HG02610 (cell line): ENCODE results near the gene CXCR4.
"Not testable (repeated sequence)": the region's sequence is repeated elsewhere in the genome, so short reads cannot be mapped to it uniquely, and the experiment has no call there.

ENCODE experiments used
- ATAC-seq: cut with Tn5 transposase; IDR thresholded peaks from one replicate; pipeline ENCODE4 v1.9.1; 2021; ENCODE audit warnings: mild to moderate bottlenecking, moderate library complexity; ENCODE audit not compliant: unreplicated experiment

CXCR4 gene

DNA sequence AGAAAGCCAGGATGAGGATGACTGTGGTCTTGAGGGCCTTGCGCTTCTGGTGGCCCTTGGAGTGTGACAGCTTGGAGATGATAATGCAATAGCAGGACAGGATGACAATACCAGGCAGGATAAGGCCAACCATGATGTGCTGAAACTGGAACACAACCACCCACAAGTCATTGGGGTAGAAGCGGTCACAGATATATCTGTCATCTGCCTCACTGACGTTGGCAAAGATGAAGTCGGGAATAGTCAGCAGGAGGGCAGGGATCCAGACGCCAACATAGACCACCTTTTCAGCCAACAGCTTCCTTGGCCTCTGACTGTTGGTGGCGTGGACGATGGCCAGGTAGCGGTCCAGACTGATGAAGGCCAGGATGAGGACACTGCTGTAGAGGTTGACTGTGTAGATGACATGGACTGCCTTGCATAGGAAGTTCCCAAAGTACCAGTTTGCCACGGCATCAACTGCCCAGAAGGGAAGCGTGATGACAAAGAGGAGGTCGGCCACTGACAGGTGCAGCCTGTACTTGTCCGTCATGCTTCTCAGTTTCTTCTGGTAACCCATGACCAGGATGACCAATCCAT is 2.7 kb downstream of the CXCR4 start:
- no peak for ATAC-seq

DNA sequence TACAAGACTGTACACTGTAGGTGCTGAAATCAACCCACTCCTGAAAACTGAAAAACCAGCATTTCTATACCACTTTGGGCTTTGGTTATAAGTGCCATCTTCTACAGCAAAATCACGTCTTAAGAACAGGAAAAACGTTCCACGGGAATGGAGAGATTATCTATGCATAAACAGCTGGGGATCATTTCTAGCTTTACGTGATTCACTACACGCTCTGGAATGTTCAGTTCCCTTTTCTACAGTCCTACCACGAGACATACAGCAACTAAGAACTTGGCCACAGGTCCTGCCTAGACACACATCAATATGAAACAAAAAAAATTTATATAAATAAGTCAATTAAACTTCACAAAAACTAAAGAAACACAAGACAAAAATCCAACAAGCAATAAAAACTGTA is 3.6 kb downstream of the CXCR4 start:
- no peak for ATAC-seq

DNA sequence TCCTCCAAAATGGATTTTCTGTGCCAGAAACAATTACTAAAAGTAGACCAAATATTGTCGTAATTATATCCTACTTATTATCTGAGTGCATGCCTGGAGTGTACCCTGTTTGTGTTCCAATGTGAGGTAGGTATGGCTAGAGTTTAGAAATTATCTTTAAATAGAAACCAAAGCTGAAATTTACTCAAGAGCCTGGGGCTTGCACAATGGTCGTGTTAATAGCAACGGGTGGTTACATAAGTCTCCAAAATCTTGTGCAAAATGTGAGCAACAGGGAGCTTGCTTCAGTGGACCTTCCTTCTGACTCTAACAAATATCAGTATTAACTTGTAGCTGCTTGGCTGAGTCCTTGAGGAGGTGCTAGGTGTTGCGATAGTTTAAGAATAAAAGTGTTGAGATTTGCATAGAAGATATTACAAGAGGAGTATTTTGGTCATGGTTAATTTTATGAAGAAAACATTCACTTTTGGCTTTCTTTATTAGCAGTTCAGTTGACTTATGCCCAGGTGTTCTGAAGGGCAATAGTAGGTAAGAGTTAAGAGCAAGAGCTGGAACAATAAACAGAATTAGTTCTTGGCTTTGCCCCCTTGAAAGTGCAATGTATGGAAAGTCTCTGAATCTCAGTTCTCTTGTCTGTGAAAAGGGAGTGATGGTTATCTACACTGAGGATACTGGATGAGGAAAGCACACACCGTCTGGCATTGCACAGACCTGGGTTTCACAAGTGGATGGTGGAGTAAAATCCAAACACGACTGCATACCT is 4.6 kb downstream of the CXCR4 start:
- no peak for ATAC-seq

DNA sequence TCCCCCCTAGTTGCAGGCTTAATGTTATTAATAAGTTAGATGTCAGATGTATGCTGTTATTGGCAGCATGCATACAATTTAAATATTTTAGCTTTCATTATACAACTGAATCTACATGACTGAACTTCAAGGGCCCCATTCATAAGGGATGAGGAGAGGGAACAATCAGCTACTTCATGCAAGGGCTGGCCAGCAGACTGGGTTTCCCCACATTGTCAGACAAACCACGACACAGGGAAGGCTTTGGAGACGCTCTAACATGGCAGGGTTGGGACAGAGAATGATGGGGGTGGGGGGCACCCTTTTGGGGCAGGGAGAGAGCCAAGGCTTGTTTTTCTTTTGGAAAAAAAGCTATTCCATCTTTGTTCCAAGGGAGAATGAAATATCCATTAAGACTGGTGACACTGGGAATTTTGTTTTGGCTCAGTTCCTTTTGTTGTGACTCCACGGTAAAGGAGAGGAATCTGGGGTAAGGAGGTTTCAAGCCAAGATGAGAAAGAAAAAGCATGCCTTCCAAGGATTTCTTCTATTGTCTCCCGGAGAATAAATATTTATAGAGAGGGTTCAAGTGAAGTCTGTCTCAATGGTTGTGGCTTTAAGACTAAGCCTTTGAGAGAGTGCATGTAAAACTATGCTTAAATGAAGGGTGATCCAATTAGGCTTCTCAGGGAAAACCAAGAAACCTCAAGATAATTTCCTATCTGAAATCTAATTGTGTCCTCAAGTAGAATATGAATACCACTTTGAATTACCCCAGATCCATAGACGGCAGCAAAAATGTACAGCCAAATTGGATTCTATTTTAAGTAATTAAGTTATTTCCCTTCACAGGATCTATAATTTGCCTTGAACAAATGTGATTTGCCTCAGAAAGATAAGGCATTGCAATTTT is 5.4 kb downstream of the CXCR4 start:
- no peak for ATAC-seq

DNA sequence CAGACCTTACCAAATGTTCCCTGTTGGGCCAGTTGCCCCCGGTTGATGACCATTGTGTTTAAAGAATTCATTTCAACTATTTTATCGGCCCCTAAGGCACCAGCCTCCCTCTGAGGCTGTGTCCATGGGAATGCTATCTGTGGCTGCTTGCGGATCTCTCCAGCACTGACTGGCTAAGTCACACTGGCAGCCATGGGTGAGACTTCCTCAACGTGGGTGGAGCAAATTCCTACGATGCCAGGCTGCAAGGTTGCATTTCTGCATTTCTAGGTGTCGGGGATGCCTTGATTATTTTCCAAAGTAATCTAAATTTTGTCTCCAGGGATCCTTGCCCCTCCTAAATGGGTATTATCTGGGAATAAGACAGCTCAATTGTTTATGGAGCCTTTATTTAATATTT is 6.2 kb downstream of the CXCR4 start:
- ATAC-seq, result no peak

DNA sequence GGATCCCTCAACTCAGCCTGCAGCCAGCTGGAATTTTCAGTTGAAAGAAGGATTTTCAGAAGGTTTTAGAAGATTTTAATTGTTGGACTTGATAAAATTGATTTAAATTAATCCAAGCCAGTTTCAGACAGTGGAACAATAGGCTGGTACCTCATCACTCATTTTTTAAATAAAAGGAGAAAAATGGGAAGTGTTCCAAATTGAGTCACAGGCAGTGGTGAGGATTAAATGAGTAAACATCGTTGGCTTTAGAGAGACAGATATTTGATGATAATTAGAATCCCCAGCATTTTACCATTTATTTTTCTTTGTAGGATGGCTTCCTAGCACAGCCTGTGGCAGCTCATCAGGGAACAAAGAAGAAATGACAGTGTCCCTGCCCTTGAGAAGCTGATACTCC is 7.4 kb downstream of the CXCR4 start:
- ATAC-seq, result no peak

DNA sequence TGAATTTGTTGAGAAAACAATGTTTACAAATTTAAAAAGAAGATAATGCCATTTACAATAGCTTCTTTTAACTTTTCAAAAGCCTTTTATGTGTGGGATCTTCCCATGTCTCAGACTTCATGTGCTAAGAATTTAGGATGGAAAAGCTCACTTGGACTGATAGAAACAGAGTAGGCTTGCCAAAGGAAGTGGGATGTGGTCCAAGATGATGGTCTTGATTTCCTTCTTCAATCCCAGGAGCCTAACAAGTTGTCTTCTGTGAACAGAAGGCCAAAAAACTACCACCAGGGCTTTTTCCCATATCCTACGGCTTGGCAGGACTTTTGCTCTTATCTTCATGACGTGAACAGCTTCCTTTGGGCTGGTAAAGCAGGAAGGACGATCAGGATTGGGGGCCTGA is 9.5 kb downstream of the CXCR4 start:
- ATAC-seq, result no peak

DNA sequence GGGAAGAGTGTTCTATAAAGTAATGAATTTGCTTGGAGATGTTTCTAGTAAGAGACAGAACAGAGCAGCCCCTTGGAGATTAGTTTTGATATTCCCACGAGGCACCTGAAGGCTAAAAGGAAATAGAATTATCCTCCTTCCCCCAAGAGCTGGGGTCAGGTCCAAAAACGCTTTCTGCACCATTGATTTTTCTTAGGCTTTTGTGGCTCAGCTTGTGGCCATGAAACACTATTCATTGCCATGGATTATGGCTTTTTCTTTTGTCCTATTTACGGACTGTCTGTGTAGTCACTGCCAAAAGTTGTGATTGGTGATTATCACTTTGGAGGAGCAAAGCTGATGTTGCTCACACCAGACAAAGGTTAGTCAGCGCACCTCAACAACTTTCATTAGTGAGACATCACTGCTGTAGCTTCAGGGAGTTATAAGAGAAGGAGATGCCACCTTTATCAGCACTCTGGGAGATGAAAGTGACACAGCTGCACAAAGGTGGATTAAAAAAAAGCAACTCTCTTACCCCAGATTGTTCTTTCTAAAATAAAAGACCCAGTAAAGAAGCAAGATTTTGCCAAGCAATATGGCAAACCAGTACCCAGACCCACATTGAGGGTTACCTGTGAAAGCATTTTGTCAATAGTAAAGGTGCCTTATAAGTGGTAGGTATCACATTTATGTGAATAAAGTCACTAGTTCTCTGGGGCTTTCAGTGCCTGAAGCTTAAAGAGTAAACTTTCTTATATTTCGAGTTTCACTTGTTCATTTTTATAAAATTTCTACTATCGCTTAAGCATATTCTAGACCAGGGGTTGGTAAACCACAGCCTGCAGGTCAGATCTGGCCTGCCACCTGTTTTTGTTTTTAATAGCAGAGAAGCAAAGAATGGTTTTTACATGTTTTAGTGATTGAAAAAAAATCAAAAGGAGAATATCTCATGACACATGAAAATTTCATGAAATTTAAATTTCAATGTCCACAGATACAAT is 10.6 kb downstream of the CXCR4 start:
- ATAC-seq, result peak; percentile 51

DNA sequence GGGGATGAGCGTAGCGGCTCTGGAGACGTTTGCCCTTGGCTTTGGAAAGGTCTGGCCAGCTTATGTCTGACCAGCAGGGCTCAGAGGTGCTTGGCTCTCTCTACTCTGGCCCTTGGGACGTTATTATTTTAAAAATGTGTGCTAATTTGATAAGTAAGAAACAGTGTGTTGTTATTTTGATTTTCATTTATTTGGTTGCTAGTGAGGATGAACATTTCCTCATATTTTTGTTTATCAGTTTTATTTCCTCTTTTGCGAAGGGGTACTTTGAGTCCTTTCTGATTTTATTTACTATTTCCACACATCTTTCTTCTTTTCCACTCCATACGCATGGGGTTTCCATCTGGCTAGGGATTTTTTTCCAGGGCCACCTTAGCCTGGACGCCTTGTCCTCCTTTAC is 11.4 kb downstream of the CXCR4 start:
- no peak for ATAC-seq

DNA sequence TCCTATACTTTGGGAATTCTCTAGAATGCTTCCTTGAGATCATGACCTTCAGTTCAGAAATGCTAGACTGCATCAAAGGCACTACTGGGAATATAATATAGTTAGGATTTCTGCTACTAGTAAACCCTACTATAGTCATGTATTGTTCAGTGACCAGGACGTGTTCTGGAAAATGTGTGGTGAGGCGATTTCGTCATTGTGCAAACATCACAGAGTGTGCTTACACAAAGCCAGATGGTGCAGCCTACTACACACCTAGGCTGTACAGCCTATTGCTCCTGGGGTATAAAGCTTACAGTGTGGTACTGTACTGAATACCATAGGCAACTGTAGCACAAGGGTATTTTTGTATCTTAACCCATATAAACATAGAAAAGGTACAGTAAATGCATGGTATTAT is 13.0 kb downstream of the CXCR4 start:
- ATAC-seq, result no peak

DNA sequence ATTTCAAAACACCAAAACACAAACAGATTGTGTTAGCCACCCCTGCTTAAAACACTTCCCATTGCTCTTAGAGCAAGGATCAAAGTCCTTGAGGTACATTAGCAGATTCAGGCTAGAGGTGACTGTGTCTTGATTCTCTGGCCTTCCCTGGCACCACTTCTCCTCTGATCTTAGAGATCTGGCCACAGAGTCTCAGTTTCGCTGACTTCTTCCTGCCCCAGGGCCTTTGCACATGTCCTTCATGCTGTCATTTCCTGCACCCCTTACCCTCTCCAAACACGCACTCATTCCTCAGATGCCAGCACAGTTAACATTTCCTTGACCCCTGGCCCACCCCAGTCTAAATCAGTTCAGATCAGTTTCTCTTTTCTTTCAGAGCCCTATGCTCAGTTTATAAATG is 16.9 kb downstream of the CXCR4 start:
- ATAC-seq, result no peak

DNA sequence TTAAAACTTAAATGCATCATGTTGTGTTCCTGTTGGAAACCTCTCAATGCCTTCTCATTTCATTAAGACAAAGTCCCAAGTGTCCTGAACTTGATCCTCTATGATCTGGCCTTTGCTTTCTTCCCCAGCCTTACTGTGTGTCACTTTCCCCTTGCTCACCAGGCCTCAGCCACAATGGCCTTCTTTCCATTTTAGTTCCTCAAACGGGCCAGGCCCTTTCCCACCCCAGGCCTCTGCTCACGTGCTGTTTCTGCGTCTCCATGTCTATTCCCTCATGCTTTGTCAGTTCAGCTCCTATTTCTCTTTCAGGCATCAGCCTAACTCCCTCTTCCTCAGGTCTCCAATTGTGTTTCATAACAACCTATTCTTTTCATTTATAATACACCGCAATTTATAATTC is 19.5 kb downstream of the CXCR4 start:
- ATAC-seq, result no peak

DNA sequence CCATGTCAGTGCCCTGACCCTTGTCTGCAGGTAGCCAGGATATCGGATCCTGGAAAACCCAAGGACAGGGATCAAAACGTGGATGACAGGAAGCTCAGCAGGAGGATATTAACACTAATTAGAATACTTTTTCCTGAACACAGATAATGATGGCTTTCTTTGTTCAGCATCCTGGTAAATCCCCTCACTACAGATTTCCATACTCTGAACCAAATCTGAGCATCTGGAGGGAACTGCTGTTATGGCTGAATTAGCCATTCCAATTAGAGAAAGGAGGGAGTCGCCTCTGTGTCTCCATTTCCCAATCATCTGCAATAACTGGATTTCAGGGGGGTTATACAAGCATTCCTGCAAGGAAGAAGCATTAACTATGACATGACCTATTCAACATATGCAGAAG is 24.4 kb downstream of the CXCR4 start:
- ATAC-seq, result no peak

DNA sequence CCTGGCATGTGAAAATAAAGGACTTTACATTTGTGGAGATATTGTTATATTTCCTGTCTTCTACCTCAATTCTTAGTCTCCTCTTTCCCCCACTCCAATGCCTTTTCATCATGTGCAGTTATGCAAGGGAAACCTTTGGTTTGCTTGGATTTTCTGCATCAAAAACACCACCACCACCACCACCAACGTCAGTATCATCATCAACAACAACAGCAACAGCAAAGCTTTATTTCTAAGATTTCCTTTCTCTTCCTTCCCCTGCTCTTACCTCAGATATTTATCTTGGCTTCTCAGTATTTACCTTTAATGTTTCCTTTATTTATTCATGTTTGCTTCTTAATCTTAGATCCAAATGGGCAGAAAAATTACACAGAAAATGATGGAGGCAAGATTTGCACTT is 26.1 kb downstream of the CXCR4 start:
- ATAC-seq, result no peak

DNA sequence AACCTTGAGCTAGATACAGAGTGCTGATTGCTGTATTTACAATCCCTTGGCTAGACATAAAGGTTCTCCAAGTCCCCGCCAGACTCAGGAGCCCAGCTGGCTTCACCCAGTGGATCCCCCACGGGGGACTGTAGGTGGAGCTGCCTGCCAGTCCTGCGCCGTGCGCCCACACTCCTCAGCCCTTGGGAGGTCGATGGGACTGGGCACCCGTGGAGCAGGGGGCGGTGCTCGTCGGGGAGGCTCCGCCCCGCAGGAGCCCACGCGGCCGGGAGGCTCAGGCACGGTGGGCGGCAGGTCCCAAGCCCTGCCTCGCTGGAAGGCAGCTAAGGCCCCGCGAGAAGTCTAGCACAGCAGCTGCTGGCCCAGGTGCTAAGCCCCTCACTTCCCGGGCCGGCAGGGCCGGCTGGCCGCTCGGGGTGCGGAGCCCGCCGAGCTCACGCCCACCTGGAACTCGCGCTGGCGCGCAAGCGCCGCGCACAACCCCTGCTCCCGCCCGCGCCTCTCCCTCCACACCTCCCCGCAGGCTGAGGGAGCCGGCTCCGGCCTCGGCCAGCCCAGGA is 30.0 kb downstream of the CXCR4 start:
- not testable (repeated sequence) for ATAC-seq

DNA sequence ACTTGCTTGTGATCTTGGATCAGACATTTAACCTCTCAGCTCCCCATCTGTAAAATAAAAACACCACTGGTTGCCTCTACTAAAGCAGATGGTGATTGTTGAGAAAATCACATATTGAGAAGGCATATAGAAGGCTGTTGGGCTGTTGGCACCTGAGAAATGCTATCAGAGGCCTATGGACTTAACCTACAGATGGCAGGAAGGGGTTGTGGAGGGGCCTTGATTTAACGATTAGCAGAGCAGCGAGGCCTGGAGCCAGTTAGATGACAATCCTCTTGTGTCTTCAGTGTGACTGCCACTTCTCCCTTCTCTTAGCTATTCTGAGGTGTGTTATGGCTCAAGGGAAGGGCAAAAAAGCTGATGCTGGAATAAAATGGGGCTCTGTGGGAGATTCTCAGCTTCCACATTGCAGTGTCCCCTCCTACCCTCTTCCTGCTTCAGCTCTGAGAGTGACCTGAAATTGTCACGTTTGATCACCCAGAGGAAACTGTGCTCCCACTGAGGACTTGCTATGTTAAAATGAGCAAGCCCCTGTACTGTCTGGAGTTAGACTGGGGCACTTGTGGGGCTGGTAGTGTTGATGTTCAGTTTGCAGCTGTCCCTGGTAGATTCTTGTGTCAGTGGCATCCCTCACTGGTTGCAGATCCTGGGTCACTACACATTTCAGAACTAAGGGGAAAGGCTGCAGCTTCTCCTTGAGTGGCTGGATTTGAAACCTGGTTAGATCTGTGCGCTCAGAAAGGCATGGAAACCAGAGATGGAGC is 31.5 kb downstream of the CXCR4 start:
- no peak for ATAC-seq

DNA sequence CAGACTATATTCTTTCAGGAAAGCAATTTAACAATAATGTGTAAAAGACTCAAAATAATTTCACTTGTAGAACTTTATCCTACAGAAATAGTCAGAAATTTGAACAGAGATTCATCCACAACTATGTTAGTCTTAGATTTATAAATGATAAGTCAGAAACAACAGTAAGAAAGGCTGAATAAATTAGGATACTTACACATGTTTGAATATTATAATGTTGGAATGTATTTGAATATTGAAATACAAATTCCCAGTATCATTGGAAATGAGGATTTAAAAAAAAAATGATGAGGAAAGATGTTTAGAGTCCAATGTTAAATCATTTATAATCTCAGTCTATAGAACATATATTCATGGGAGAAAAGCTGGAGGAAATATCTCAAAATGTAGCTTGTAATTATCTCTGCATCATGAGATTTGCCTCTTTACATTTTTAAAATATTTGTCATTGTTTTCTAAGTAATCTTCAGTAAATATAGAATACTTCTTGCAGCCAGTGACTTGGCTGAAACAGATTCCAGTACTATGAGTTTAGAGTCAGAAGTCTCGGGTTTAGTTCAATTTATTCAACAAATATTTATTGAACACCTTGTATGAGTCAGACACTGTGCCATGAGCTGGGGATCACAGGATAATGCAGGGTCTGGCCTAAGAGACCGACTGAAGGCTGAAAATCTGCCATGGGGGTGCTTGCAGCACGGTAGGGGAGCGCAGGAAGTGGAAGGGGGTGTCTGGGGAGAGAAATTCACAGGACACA is 32.3 kb downstream of the CXCR4 start:
- no peak for ATAC-seq

DNA sequence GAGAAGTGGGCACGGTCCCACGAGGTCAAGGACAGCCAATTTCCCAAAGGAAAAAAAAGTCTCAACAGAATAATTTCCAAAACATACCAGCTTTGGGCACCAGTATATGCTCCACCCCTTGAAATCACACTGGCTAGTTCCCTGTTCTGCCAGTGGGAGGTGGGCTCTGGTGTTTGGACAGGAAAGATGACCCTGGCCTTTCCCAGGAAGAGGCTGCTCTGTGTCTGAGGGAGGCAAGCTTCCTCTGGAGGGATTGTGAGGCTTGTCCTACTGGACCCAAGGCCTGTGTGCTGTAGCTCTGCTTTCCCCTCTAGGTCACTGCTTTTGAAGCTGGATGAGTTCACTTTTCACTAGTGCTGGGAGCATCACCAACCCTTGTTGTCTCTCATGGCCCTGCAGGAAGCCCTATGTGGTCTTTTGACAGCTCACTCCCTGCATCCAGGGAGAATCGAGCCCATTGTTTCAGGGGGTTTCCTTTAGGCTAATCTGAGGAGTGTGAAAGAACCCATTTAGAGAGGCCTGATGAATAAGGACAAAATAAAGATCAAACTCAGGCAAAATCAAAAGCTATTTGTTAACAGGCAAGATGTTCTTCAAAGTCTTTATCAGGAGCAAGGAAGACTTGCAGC is 36.3 kb downstream of the CXCR4 start:
- ATAC-seq, result no peak

DNA sequence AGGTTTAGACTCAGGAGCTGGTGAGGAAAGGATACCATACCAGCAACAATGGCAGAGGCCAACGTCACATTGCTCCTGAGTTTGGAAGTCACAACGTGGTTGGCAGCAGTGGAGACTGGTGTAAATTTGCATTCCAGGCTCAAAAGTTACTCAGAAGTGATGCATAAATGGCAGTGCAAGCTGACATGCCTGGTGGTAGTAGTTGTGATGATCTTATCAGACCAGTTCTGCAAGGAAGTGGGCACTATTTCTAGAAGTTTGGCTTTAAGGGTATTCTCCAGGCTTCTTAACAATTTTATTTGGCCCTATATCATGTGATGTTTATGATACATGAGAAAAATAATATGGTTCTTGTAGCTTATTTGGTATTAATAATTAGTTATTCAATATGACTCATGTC is 37.8 kb downstream of the CXCR4 start:
- ATAC-seq, result no peak
